A673 (cell line): ENCODE measurements around the gene MISP. TPM values are rescaled to one million over a fixed set of nuclear protein-coding genes. Genes with fewer than 3 reads are reported as not detected.

ENCODE experiments used
- BruUV-seq: library from RNA; stranded (reverse); fragments of 400-500 nt; replicated peaks from 2 replicates; lab custom pipeline; 2021; lab: Mats Ljungman, UMichigan
- CTCF ChIA-PET: fragments of 300-600 bp; sonication (Branson Sonifier 250); formaldehyde crosslinking; loops from one replicate; lab custom pipeline; 2022; ENCODE audit warnings: antibody characterized with exemption; lab: Charles Lee
- POLR2A ChIA-PET: fragments of 300-600 bp; sonication (Branson Sonifier 250); formaldehyde crosslinking; loops from one replicate; lab custom pipeline; 2022; ENCODE audit warnings: antibody characterized with exemption; ENCODE audit not compliant: low non-redundant PET; lab: Charles Lee
- DNase-seq: peaks from one replicate; pipeline ENCODE4 v3.0.0-alpha.2; 2015; ENCODE audit warnings: low spot score
- H3K27ac ChIP-seq: fragments of 200-600 bp; sonication (generic); 2 replicates; pipeline ENCODE4 v1.5.1; 2016; ENCODE audit warnings: mixed run types, low read depth, mild to moderate bottlenecking, mixed read lengths, antibody characterized with exemption, low read length; ENCODE audit not compliant: poor library complexity, severe bottlenecking
- H3K27me3 ChIP-seq: fragments of 200-600 bp; sonication (generic); replicated peaks from 2 replicates; pipeline ENCODE4 v1.6.1; 2017; ENCODE audit warnings: mixed run types, low read depth, mild to moderate bottlenecking, mixed read lengths, antibody characterized with exemption, low read length; ENCODE audit not compliant: insufficient read depth, poor library complexity
- H3K36me3 ChIP-seq: fragments of 200-600 bp; sonication (generic); 2 replicates; pipeline ENCODE4 v1.6.1; 2016; ENCODE audit warnings: mixed run types, mild to moderate bottlenecking, mixed read lengths, antibody characterized with exemption, low read length; ENCODE audit not compliant: insufficient read depth, poor library complexity, severe bottlenecking
- H3K4me1 ChIP-seq: fragments of 200-600 bp; sonication (generic); 2 replicates; pipeline ENCODE4 v1.6.1; 2017; ENCODE audit warnings: mixed run types, mild to moderate bottlenecking, mixed read lengths, antibody characterized with exemption, low read length; ENCODE audit not compliant: insufficient read depth, poor library complexity, severe bottlenecking
- H3K4me3 ChIP-seq: fragments of 200-600 bp; sonication (generic); 2 replicates; pipeline ENCODE4 v1.5.1; 2016; ENCODE audit warnings: low read depth, mixed run types, mild to moderate bottlenecking, mixed read lengths, low read length; ENCODE audit not compliant: poor library complexity, severe bottlenecking
- H3K9me3 ChIP-seq: fragments of 200-600 bp; sonication (generic); 2 replicates; pipeline ENCODE4 v1.6.1; 2016; ENCODE audit warnings: mixed run types, low read depth, mild to moderate bottlenecking, mixed read lengths, antibody characterized with exemption, low read length; ENCODE audit not compliant: poor library complexity, severe bottlenecking
- CTCF ChIP-seq: fragments of 300-800, 200-600 bp; sonication (generic); conservative IDR thresholded peaks from 2 replicates; pipeline ENCODE4 v1.5.1; 2017; ENCODE audit warnings: low read depth, mild to moderate bottlenecking, antibody characterized with exemption, low read length, moderate library complexity, mixed read lengths
- EZH2 ChIP-seq: fragments of 200-600 bp; sonication (generic); IDR thresholded peaks from 2 replicates; pipeline ENCODE4 v1.6.1; 2017; ENCODE audit warnings: borderline replicate concordance, low read depth, mild to moderate bottlenecking, mixed read lengths, antibody characterized with exemption, low read length; ENCODE audit not compliant: poor library complexity, severe bottlenecking
- intact Hi-C: fragments of 100-400 bp; cut with micrococcal nuclease; formaldehyde crosslinking; loops from one replicate; pipeline ENCODE4 v1.10.0; 2022; ENCODE audit not compliant: unreplicated experiment
- total RNA-seq: library from RNA; stranded (reverse); gene quantifications from 2 replicates; pipeline ENCODE4 v1.2.3, GENCODE V29; 2021

Gene MISP
- total RNA-seq, 1 experiment from 2014 or later: 0.11 TPM

- BruUV-seq: no TSS peak
- H3K4me3 ChIP-seq: no peak overlapping the region
- POLR2A ChIA-PET: no interaction called here
- intact Hi-C loops: no loop called here
- no peaks in the 10 kb centered on the region for H3K27me3 ChIP-seq
- CTCF ChIA-PET: no interaction called here
- no peak for DNase-seq
- H3K27ac ChIP-seq: no peak overlapping the region
- no peaks in the 10 kb centered on the region for H3K4me1 ChIP-seq
- H3K36me3 ChIP-seq: no peaks in the 10 kb centered on the region
- H3K9me3 ChIP-seq: no peaks in the 10 kb centered on the region
- TF ChIP-seq CTCF (no peak), EZH2 (no peak)
Observed at GRCh38 chr19:788983-789700, 38.2 kb downstream of the MISP start.

- no TSS peak for BruUV-seq
- POLR2A ChIA-PET: no interaction called here
- no peak for TF ChIP-seq EZH2
- no peak for TF ChIP-seq CTCF
Observed at GRCh38 chr19:789701-790060, 38.8 kb downstream of the MISP start.

GRCh38 chr19:791007-791566 lies 40.2 kb downstream of the MISP start:
- Histone ChIP-seq H3K36me3 (no peaks in the 10 kb centered on the region), H3K4me1 (peaks cover 3% of the 10 kb centered on the region), H3K4me3 (no peak overlapping the region), H3K9me3 (no peaks in the 10 kb centered on the region), H3K27me3 (no peaks in the 10 kb centered on the region), H3K27ac (no peak overlapping the region)
- no TSS peak for BruUV-seq
- no peak for TF ChIP-seq EZH2
- TF ChIP-seq CTCF: no peak
- ChIA-PET POLR2A (no interaction called here), CTCF (no interaction called here)
- intact Hi-C loops: no loop called here
- no peak for DNase-seq

More at GRCh38 chr19:789701-790060, 38.8 kb downstream of the MISP start:
- H3K36me3 ChIP-seq: no peaks in the 10 kb centered on the region
- no peaks in the 10 kb centered on the region for H3K9me3 ChIP-seq
- CTCF ChIA-PET: no interaction called here
- no peak overlapping the region for H3K27ac ChIP-seq
- no peaks in the 10 kb centered on the region for H3K27me3 ChIP-seq
- no peak for DNase-seq
- no peak overlapping the region for H3K4me3 ChIP-seq
- intact Hi-C loops: no loop called here
- H3K4me1 ChIP-seq: no peaks in the 10 kb centered on the region
